ENCODE results near the gene OR1A1. TPM values are rescaled to one million over a fixed set of nuclear protein-coding genes. Genes with fewer than 3 reads are reported as not detected.

OR1A1 gene
- total and polyA plus RNA-seq, 2 of the 8 experiments (the other 6 are each of a cell fraction or from before 2014, with no cell fraction given): not detected

DNA sequence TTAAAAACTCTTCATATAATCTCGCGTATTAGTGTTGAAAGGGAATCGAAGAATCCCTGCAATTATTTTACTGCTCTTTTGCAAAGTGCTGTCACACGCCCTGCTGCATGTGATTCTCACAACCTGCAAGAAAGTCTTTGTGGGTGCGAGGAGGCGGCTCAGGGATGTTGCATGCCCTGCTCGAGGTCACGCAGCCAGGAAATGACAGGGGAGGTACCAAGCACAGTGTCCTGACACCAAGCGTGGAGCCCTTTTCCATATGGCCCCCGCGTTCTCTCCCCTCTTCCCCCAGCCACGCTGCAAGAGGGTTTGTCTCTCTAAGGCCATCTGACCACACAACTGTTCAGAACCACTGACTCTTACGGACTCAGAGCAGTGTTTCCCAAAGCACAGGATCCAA is 53.1 kb downstream of the OR1A1 start (continued):
- TF ChIP-seq, protein P1, sequence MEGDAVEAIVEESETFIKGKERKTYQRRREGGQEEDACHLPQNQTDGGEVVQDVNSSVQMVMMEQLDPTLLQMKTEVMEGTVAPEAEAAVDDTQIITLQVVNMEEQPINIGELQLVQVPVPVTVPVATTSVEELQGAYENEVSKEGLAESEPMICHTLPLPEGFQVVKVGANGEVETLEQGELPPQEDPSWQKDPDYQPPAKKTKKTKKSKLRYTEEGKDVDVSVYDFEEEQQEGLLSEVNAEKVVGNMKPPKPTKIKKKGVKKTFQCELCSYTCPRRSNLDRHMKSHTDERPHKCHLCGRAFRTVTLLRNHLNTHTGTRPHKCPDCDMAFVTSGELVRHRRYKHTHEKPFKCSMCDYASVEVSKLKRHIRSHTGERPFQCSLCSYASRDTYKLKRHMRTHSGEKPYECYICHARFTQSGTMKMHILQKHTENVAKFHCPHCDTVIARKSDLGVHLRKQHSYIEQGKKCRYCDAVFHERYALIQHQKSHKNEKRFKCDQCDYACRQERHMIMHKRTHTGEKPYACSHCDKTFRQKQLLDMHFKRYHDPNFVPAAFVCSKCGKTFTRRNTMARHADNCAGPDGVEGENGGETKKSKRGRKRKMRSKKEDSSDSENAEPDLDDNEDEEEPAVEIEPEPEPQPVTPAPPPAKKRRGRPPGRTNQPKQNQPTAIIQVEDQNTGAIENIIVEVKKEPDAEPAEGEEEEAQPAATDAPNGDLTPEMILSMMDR (IDR thresholded peaks at IDR 0.05; ENCODE audit: control extremely low read depth in 1 of 3, insufficient read depth in 1 of 3, low read depth in 1 of 3, low read length in 3 of 3): no peak

Other genes starting within 250 kb of the OR1A1 start
- not detected in 2 replicates for gene OR1D5, start 144.1 kb upstream of the OR1A1 start, total RNA-seq (2021; fragmentation: NEBNext Ultra II Directional; extraction: Animal tissue kit (Norgen Biotek cat#: 25700))
- gene OR1D5, start 144.1 kb upstream of the OR1A1 start, polyA plus RNA-seq (2011; rRNA removed): not detected in 2 replicates
- gene OR1D2, start 103.2 kb upstream of the OR1A1 start, total RNA-seq (2021; fragmentation: NEBNext Ultra II Directional; extraction: Animal tissue kit (Norgen Biotek cat#: 25700)): not detected in 2 replicates
- not detected in 2 replicates for gene OR1D2, start 103.2 kb upstream of the OR1A1 start, polyA plus RNA-seq (2011; rRNA removed)
- 0.30 TPM in 1 of 2 replicates, not detected in the other for gene OR1G1, start 80.1 kb upstream of the OR1A1 start, total RNA-seq (2021; fragmentation: NEBNext Ultra II Directional; extraction: Animal tissue kit (Norgen Biotek cat#: 25700))
- 0.27 and 0.30 TPM in 2 replicates for gene OR1G1, start 80.1 kb upstream of the OR1A1 start, polyA plus RNA-seq (2011; rRNA removed)
- not detected in 2 replicates for gene OR1A2, start 10.1 kb upstream of the OR1A1 start, total RNA-seq (2021; fragmentation: NEBNext Ultra II Directional; extraction: Animal tissue kit (Norgen Biotek cat#: 25700))
- gene OR1A2, start 10.1 kb upstream of the OR1A1 start, polyA plus RNA-seq (2011; rRNA removed): not detected in 2 replicates
- gene OR3A1, start 90.7 kb downstream of the OR1A1 start, total RNA-seq (2021; fragmentation: NEBNext Ultra II Directional; extraction: Animal tissue kit (Norgen Biotek cat#: 25700)): not detected in 2 replicates
- gene OR3A1, start 90.7 kb downstream of the OR1A1 start, polyA plus RNA-seq (2011; rRNA removed): not detected in 2 replicates
- not detected in 2 replicates for gene OR3A2, start 178.6 kb downstream of the OR1A1 start, total RNA-seq (2021; fragmentation: NEBNext Ultra II Directional; extraction: Animal tissue kit (Norgen Biotek cat#: 25700))
- gene OR3A2, start 178.6 kb downstream of the OR1A1 start, polyA plus RNA-seq (2011; rRNA removed): not detected in 2 replicates
- not detected in 2 replicates for gene OR1E1, start 190.7 kb downstream of the OR1A1 start, total RNA-seq (2021; fragmentation: NEBNext Ultra II Directional; extraction: Animal tissue kit (Norgen Biotek cat#: 25700))
- gene OR1E1, start 190.7 kb downstream of the OR1A1 start, polyA plus RNA-seq (2011; rRNA removed): not detected in 2 replicates
- gene OR3A3, start 203.7 kb downstream of the OR1A1 start, total RNA-seq (2021; fragmentation: NEBNext Ultra II Directional; extraction: Animal tissue kit (Norgen Biotek cat#: 25700)): not detected in 2 replicates
- not detected in 2 replicates for gene OR3A3, start 203.7 kb downstream of the OR1A1 start, polyA plus RNA-seq (2011; rRNA removed)
- gene OR1E2, start 226.2 kb downstream of the OR1A1 start, total RNA-seq (2021; fragmentation: NEBNext Ultra II Directional; extraction: Animal tissue kit (Norgen Biotek cat#: 25700)): not detected in 2 replicates
- gene OR1E2, start 226.2 kb downstream of the OR1A1 start, polyA plus RNA-seq (2011; rRNA removed): not detected in 2 replicates